ENCODE results near the gene SAMD13.
A peak's percentile ranks its signal among the peaks of the same experiment; 100 is the strongest.

SAMD13 gene, protein sequence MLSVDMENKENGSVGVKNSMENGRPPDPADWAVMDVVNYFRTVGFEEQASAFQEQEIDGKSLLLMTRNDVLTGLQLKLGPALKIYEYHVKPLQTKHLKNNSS

DNA sequence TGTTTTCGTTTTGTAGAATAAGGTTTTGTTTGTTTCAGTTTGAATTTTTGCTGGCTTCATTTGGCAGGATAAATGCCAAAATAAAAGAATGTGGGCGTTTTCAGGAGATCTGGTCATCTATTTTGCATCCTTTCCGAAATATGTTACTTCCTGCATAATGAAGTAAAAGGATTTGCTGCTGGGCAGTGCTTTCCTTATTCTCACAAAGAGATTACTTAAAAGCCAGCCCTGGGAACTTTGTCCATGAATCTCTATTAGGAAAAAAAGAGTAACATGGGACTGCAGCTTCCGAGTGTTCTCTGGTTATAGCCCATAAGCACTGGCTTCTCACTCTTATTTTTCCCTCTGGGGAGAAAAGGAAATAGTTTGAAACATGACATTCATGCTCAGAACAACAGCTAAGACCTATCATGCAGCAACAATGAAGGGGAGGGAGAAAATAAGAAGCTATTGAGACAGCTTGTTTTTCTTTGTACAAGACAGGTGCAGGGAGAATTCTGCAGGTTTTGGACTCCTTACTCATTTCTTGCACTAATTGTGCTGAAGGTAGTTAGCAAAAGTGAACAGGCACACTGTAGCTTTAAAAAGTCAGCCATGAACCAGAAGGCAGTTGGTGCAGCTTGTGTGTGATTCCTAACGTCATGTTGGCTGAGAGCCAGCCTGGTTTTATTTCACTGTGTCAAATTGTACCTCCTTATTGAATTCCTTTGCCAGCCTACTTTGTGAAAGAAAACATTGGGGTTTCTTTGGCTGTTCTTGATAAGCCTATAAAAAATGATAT is at the start of gene SAMD13:
Gene SAMD13 (plus strand): TSS at position 705 of the 781 bp plus-strand sequence. CDS start 1,527 bp downstream, outside the sequence.
- DNase-seq: peak; percentile 94

- DNase-seq: no peak
These were observed 48.5 kb upstream of the SAMD13 start for GRCh38 chr1:84253036-84253435.

DNA sequence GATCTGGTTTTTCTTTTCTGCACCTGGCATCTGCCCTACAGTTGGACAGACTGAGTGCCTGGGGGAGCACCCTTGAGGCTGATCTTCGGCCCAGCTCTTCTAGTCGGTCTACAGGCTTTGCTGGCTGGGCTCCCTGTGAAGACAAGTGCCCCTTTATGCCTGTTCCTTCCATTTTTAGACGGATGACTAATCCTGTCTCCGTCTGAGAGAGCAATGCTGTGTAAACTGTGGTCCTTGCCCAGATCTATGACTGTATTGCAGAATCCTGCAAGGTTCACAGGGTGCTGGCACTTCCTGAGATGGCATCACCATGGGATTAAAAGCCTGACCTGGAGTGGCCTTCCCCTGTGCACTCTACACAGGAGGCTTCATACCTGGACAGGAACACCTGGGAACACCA is 47.6 kb upstream of the SAMD13 start:
- DNase-seq: peak; percentile 21

- DNase-seq: no peak
These were observed 46.7 kb upstream of the SAMD13 start for GRCh38 chr1:84254703-84255238.

DNA sequence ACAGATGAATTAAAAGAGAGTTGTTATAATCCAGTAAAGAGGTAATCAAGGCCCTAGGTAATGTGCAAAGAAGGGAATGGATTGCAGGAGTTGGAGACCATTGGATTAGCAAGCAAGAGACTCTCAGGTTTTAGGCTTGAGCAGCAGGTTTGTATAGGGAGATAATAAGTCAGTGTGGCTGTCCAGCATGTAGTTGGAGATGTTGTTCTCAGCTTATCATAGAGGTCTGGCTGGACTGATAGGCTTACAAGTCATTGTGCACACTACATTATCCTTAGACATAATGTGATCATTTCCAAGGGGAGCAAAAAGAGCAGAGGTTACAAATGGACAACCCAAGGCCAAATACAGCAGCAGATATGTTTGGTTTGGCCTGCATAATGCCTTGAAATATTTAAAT is 45.9 kb upstream of the SAMD13 start:
- no peak for DNase-seq

- no peak for DNase-seq
These were observed 43.9 kb upstream of the SAMD13 start for GRCh38 chr1:84257617-84258016.

GRCh38 chr1:84259376-84259775 is 42.1 kb upstream of the SAMD13 start:
- DNase-seq: peak; percentile 88

GRCh38 chr1:84259989-84260388 is 41.5 kb upstream of the SAMD13 start:
- no peak for DNase-seq

- peak; percentile 62 for DNase-seq
These were observed 40.5 kb upstream of the SAMD13 start for GRCh38 chr1:84260852-84261518.

DNA sequence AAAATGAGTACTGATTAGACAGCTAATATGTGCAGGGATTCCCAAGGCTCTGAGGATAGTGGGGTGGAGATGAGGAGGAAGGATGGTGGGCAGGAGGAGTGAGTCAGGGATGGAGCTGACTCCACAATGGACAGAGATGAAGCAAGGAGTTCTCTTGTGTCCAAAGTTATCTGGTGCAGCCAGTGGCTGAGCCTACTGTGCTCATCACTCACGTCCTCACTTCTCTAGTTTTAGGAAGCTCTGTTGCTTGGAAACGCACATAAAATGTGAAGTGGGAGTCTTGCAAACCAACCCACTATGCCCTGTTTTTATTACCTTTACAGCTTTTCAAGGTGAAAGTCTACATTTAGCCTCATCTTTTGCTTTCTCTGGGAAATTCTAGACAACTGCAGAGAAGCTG is 36.5 kb upstream of the SAMD13 start:
- no peak for DNase-seq

DNA sequence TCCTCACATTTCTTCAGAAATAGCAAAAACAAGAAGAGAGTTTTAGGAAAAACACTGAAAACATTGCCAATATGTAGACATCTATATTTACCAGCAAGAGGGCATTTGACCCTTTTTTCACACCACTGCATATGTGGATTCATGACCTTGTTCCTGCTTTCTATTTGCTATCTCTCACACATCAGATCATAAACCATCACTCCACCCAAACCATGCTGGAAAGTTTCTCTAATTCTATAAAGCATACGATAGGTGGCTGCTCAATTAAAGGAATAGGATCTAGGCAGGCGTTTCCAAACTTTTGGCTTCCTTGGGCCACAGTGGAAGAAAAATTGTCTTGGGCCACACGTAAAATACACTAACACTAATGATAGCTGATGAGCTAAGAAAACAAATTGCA is 35.6 kb upstream of the SAMD13 start:
- DNase-seq: no peak

- no peak for DNase-seq
These were observed 34.8 kb upstream of the SAMD13 start for GRCh38 chr1:84266748-84267147.

- no peak for DNase-seq
These were observed 34.0 kb upstream of the SAMD13 start for GRCh38 chr1:84267476-84267875.

- DNase-seq: peak; percentile 80
These were observed 33.2 kb upstream of the SAMD13 start for GRCh38 chr1:84268346-84268745.

DNA sequence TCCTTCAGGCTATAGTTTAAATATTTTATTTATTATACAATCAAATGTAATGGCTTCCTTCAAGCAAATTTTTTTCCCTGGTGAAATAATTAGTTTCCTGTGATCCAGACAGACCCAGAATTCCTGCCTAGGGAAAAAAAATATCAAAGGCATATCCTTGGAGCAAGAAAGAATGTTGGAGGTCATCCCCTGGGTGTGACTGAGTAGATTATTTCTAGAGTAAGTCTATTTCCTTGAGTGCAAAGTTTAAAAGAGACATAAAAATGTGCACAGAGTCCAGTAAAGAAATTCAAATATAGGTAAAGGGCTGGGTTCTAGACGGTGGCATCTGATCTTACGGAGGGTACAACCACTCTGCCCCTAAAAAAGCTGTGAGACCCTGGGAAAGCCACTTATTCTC is 32.2 kb upstream of the SAMD13 start:
- DNase-seq: no peak

DNA sequence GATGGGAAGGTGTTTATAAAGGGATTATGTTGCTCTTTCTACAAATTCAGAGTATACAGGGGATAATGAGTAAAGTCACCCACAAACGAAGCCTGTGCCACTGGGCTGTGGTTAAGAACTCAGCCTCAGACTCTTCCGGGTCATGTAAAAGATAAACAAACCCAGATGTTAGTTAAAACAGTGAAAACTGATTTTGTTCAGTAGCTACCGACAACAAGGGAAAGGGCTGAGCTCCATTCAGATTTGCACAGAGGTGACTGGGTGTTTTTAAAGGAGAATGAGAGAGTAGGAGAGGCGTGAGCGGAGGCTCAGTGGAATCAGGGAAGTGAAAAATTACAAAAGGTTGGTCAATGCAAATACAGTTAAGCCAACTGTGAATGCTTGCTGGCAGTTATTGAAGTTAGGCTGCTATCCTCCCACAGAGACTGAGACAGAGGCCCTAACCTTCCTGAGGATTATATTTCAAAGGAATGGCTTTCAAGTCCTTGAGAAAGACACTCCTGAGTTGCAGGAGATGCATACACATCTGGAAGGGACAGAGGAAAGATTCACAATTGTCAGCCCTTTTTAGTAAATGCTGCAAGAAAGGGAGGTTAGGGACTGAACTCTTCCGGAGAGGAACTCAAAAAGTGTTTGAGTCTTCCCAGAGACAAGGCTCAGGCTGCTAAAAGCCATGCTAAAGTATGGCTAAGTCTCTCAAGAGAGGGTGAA is 29.9 kb upstream of the SAMD13 start:
- DNase-seq: peak; percentile 89

DNA sequence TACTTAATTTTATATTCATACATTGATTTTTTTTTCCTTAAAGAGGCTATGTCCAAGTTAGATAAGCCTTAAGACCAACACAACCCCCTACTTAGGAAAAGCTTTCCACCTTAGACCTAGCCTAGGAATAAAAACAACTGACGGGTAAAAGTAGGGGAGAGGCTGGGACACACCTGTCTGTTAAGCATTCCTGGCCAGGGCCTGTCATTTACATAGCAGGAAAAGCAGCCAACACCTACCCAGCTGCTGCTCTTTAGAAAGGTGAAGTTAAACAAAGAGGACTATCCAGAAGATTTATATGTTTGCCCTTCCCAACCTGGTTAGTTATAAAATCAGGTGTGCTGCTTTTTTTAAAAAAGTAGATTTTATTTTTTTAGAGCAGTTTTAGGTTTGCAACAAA is 29.1 kb upstream of the SAMD13 start:
- peak; percentile 95 for DNase-seq

- DNase-seq: no peak
These were observed 24.0 kb upstream of the SAMD13 start for GRCh38 chr1:84277343-84278059.

DNA sequence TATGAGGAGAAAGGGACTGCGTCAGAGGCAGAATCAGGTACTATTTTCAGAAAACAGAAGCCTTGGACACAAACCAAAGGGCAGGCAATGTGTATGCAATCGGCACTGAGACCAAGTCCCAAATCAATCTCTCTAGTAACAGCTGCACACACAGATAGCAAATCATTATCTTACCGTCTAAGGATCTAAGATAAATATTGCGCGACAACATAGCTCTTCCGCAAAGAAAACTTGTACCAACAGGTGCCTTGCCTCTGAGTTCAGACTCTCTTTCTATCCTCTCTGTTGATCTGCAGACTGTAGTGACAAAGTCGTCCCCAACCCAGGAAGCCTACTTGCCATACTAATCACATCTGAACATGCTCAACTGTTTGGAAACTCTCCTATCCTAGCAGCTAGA is 22.6 kb upstream of the SAMD13 start:
- peak; percentile 83 for DNase-seq

DNA sequence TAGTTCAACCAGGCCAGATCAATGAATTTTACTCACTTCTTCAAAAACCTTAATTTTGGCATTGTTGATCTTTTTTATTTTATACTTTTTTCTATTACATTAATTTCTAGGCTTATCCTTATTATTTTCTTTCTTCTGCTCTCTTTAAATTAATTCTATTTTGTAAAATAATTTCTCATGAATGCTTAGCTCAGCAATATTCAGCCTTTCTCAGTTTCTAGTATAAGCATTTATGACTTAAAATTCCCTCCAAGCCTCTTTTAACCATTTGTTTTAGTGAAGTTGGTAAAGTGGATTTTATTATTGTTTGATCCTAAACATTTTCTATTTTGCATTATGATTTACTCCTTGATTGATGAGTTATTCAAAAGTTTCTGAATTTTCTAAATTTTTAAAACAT is 20.6 kb upstream of the SAMD13 start:
- no peak for DNase-seq

- no peak for DNase-seq
These were observed 18.7 kb upstream of the SAMD13 start for GRCh38 chr1:84282780-84283333.

DNA sequence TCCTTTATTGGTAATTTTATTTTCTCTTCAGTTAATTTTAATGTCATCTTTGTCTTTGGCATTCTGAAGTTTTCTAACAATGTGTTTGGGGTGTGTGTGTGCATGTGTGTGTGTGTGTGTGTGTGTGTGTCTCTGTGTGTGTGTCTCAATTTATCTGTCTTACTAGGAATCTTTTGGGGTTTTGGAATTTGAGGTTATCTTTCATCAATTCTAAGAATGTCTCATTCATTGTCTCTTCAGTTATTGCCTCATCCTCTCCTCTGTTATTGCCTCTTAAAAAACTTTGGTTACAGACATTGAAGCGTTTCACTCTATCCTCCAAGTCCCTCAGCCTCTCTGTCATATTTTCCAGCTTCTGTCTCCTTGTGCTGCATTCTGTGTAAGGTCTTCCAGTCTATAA is 18.1 kb upstream of the SAMD13 start:
- DNase-seq: no peak
